NCI-H345 treated with DMSO at 0.1 percent for 48 hours (cell line): ENCODE data around the gene LTN1.
"Not testable (repeated sequence)": the region's sequence is repeated elsewhere in the genome, so short reads cannot be mapped to it uniquely, and the experiment has no call there.

Experiments used
- DNase-seq: peaks from one replicate; lab custom pipeline; 2025; ENCODE audit not compliant: unreplicated experiment; lab: John Stamatoyannopoulos, UW

The LTN1 gene, protein sequence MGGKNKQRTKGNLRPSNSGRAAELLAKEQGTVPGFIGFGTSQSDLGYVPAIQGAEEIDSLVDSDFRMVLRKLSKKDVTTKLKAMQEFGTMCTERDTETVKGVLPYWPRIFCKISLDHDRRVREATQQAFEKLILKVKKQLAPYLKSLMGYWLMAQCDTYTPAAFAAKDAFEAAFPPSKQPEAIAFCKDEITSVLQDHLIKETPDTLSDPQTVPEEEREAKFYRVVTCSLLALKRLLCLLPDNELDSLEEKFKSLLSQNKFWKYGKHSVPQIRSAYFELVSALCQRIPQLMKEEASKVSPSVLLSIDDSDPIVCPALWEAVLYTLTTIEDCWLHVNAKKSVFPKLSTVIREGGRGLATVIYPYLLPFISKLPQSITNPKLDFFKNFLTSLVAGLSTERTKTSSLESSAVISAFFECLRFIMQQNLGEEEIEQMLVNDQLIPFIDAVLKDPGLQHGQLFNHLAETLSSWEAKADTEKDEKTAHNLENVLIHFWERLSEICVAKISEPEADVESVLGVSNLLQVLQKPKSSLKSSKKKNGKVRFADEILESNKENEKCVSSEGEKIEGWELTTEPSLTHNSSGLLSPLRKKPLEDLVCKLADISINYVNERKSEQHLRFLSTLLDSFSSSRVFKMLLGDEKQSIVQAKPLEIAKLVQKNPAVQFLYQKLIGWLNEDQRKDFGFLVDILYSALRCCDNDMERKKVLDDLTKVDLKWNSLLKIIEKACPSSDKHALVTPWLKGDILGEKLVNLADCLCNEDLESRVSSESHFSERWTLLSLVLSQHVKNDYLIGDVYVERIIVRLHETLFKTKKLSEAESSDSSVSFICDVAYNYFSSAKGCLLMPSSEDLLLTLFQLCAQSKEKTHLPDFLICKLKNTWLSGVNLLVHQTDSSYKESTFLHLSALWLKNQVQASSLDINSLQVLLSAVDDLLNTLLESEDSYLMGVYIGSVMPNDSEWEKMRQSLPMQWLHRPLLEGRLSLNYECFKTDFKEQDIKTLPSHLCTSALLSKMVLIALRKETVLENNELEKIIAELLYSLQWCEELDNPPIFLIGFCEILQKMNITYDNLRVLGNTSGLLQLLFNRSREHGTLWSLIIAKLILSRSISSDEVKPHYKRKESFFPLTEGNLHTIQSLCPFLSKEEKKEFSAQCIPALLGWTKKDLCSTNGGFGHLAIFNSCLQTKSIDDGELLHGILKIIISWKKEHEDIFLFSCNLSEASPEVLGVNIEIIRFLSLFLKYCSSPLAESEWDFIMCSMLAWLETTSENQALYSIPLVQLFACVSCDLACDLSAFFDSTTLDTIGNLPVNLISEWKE (N-terminal part only)

DNA sequence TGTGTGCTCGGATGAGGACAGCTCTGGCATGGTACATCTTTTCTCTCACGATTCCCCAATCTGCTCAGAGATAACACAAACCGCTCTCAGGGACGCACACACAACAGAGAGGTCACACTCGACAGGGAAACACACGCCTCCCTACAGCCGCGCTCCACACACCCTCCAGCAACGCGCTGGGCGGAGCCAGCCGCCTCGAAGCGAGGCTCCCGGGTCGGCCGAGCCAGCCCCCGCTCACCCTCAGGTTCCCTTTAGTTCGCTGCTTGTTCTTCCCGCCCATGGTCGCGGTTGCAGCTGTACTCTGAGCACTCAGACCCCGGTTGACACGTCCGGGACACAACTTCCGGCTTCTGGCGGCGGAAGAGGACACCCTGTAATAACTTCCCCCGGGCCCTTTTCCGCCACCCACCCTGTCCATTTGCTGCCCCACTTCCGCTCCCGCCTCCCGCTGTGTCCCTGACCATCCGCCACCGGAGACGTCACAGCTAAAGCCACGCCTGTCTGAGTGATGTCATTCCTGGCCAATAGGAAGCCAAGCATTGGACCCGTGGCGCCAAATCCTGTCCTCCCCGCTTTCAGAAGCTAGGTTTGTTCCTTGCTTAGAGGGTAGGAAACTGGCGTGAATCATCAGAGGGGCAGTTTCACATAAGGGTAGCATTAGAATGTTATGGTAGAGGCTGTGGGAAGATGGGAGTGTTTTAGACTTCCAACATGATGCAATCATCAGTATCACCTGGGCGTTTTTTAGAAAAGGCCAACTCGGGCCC lies at the start of gene LTN1:
Gene LTN1, minus strand, starts transcription at position 352 of the 767 bp plus-strand sequence. Its CDS starts 72 bp downstream, at position 280.
- DNase-seq = peak; percentile 98

DNA sequence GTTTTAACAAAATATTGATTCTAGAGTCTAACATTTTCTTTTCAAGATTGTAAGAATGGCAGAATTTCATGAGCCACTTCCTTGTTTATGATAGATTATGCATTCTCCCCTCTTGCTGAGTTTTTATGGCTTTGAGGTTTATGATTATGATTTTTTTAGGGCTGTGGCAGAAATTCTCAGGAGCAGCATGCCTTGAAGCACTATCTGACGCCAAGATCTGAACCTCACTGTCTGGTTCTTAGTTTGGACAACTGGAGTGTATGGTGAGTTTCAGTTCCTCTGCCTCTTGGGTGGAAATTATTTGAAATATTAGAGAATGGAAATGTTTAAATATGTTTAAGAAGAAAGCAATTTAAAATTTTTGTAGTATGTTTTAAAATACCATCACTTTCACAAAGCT lies 42.0 kb upstream of the LTN1 start:
- DNase-seq = no peak

DNA sequence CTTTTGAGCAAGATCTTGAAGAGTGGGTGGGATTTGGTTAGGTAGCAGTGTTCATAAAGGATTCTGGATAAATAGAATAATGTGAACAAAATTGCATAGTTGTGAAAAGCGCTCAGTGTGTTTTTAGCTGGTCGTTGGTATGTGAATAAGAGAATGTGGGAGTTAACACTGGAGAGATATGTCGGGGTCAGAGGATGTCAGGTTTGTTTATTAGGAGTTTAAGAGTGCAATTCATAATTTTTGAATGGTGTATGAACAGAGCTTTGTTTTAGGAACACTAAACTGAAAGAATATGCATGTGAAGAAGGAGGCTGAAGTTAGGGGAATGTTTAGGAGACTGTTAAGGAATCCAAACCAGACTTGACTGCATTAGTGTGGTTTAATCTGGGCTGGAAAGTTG lies 41.2 kb upstream of the LTN1 start:
- DNase-seq = no peak

DNA sequence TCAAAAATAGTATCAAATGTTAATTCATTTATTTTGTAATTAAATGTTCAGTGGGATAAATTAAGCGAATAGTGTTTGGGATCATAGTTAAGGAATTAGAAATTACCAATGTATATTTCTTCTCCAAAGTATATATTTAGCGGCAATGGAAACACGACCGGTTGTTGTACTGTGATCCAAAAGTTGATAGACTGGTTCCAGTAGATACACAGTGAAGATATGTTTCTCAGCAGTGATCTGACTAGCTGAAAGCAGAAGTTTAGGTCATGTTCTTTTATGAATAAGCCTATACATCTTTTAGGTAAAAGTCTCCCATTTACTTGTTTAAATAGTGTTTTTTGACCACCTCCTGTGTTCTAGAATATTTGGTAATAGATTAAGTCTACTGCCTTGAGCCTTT lies 40.6 kb upstream of the LTN1 start:
- DNase-seq = no peak

DNA sequence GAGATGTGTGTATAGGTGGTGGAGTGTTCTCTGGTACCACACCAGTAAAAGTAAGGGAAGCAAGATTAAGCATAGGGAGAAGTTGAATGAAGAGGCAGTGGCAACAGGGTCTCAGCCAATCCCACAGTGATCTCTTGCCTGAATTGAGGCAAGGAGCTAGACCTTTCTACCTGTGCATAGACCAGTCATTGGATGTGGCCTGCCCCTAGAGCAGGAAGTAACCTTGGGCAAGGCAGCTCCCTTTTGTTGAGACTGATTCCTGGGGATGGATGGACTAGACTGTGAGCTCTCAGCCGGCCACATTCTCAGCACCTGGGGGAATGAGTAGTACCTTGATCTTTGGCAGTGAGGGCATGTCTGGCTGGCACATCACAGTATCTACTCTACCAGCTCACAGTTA lies 38.2 kb upstream of the LTN1 start:
- DNase-seq = no peak

DNA sequence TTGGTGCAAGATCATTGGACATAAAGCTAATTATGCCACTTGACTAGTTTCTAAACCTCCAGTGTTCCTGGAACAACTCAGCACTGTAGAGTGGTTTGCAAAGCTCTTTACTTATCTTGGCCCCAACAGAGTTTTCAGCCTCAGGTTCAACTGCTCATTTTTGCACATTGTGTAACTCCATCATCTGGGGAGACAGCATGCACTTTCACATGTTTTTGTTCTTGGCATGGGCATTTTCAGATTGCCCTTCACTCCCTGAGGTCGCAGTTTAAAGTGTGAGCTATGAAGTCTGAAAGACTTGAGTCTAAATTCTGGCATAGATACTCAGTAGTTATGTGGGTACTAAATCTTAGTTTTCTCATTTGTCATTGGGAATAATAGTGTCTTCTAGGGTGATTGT lies 36.8 kb upstream of the LTN1 start:
- DNase-seq = no peak

DNA sequence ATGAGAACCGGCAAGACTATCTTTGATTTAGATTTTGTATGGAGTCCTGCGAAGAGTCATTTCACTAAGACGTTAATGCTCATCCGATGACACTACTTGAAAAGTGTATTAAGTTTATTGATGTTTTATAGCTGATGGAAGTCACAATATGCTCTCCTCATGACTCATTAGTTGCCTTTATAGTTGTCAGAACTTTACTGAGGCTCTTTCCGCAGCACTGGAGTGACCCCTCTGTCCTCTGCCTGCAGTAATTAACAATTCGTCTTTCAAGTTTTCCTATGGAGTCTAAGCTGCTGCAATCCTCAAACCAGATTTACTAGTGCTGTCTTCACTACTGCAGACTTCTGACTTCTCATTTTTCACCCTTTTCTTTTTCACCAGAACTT lies 32.6 kb upstream of the LTN1 start:
- no peak for DNase-seq

DNA sequence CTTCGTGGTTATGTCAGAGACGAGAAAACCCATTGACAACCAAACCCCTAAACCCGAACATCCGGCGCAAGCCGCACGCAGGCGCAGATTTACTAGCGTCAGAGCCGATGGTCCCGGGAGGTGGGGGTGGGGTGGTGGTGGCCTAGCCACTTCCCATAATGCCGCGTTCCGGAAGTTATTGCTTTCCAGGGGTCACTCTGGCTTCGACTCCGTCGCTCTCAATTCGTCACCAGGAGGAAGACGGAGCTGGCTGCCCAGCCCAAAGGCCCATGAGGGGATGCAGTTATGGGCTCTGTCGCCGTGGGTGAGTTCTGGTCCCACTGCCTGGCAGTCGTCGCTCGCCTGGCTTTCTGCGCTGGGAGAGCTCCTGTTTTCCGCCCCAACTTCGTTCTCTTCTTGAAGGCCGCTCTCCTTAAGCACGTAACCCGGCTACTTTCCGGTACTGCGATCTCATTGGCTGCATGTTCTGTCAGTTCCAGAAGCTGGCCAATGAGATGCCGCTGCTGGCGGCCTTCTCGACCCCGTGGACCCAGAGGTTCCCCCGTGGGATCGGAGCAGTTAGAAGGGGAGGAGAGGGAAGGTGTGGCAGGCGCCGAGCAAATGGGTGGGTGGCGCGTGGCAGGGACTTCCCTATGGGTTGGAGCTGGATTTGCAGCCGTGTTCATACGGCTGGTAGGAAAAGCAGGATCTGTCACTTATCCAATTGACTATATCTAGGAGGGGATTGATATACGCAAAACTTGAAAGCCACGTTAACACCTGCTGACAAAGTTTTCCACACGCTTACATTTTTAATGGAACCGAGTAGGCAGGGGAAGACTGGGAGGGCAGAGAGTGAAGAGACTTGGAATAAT lies 32.0 kb upstream of the LTN1 start, which contains the start of gene USP16:
Gene USP16, plus strand, starts transcription at position 195 of the 854 bp plus-strand sequence. CDS start 3,246 bp downstream, outside the sequence.
- peak; percentile 96 for DNase-seq

DNA sequence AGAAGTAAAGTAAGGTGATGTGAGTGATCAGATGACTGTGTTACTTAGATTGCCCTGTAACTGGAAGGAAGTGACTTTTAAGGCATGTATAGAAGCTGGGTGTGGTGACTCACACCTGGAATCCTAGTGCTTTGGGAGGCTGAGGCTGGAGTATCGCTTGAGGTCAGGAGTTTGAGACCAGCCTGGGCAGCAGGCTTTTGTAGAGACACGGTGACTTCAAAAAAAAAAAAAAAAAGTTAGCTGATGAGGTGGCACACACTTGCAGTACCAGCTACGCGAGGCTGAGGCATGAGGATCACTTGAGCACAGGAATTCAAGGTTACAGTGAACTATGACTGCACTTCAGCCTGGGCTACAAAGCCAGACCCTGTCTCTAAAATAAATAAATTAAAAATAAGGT lies 29.5 kb upstream of the LTN1 start:
- no peak for DNase-seq

DNA sequence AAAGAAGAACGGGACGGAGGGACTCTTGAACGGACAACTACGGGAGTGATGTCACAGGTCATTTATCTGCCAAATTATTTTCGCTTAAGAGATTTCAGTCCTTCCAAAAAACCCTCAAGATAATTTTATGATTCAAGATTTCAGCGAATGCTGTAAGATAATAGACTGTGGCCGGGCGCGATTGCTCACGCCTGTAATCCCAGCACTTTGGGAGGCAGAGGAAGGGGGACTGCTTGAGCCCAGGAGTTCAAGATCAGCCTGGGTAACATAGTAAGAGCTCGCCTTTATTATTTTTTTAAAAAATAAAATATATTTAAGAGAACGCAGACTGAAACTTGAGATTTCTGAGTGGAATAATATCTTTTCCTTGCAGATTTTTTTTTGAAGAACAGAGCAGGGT lies 25.9 kb upstream of the LTN1 start:
- DNase-seq = peak; percentile 46

DNA sequence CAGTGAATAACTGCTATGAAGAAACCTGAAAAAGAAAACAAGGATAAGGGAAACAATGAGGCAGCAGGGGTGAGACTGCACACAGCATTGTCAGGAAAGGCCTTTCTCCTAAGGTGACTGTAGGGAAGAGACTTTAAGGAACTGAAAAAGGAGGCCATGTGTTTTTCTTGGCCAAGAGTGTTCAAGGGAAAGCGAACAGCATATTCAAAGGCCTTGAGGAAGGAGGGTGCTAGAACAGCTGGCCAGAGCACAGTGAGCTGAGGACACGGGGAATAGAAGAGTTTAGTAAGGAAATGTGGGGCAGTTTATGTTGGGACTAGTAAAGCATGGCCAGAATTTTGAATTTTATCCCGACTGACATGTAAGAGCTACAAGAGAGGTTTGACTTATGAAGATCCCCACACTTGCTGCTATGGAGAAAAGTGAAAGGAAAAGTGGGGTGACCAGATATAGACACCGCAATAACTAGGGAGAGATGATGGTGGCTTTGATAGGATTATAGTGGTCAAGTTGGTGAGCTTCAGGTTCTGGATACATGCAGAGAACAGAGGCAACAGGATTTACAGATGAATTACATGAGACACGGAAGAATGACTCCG lies 25.1 kb upstream of the LTN1 start:
- DNase-seq = no peak

DNA sequence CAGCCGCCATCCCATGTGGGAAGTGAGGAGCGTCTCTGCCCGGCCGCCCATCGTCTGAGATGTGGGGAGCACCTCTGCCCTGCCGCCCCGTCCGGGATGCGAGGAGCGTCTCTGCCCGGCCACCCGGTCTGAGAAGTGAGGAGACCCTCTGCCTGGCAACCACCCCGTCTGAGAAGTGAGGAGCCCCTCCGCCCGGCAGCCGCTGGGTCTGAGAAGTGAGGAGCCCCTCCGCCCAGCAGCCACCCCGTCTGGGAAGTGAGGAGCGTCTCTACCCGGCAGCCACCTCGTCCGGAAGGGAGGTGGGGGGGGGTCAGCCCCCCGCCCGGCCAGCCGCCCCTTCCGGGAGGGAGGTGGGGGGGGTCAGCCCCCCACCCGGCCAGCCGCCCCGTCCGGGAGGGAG lies 18.6 kb upstream of the LTN1 start:
- DNase-seq = not testable (repeated sequence)

DNA sequence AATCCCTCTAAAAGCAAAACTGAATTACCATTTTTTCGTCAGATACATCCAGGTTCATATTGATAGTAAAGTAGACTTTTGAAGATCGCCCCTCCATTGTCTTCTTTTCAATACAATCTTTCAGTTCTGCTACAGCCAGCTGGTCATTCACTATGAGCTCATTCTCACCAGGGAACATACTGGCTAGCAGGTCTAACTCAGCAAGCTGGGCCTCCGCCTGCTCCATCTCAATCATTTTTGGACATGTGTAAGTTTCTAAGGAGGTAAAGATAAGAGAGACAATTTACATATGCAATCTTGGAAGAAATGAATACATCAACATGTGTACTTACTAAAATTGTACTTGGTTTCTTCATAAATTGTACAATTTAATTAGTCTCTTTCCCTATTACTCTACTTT lies 15.7 kb upstream of the LTN1 start:
- no peak for DNase-seq

DNA sequence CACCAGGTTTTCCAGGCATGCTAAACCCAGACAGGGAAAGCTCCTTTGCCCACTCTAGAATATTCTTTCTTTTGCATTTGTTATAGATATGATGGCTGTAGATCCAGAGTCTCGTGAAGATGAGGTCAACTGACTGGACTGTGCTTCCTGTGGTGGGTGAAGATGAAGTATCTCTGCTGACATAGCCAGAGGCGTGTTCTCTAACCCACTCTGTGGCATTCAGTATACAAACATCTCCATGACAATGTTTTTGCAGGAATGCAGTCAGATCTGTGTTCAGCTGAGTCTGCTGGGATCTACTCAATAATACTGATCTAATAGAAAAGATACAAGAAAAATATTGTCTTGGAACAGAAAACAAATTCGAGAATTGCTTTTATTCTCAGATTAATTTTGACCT lies 15.1 kb upstream of the LTN1 start:
- DNase-seq = no peak

DNA sequence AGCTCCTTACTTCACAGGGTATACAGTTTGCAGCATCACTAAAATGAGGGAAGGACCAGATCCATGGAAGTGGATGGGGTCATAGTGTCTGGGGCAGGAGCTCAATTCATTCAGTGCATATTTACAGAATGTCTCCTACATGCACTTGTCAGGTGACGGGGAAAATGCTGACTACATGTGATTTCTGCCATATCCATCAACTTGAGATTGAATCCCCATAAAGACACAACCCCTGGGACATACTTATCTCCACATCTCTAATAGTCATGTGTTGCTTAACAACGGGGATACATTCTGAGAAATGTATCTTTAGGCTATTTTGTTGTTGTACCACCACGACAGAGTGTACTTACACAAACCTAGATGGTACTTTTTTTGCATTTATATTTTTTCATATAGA lies 14.5 kb upstream of the LTN1 start:
- DNase-seq = no peak

DNA sequence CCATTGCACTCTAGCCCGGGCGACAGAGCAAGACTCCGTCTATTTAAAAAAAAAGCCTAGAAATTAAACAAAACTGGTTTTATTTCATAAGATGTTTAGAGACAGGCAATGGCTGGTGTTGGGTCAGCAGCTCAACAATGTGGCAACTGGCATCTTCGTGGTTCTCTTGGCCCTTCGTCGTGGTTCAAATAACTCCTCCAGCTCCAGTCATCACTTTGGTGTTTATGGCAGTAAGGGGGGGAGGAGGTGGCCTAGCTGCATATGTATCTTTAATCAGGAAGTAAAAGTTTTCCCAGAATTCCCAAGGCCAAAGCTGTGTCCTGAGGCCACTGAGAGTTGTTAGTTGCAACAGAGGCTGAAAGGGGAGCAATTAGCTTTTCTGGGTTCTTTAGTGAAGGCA lies 13.0 kb upstream of the LTN1 start:
- no peak for DNase-seq

DNA sequence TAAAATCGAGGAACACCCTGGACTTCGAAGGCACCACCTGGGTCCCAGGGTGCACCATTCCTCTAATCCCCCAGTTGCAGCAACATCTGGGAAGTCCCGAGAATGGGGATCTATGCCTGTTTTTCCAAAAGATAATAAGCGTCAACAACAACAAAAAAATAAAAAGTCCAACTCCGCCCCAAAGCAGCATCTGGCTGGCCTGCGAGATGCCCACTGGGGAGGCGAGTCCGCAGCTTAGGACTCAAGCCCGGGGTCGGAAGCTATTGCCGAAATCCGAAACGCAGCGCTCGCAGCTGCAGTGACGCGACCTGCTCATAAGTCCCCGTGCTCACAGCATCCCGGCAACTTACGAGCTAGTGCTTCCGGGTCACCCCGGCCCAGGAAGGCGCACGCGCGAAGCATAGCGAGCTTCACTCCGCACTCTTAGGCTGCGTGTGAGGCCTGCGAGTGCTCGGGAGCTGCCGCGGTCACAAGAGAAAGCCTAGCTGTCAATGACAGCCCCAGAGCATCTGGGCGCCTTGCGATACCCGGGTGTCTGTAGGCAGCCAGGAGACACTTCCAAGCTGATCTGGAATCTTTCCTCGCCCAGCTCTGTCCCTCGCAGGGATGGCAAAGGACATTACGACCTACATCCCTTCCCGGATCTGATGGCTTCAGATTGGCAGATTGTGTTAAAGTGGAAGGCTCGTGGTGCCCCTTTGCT lies 9.9 kb upstream of the LTN1 start:
- peak; percentile 89 for DNase-seq

DNA sequence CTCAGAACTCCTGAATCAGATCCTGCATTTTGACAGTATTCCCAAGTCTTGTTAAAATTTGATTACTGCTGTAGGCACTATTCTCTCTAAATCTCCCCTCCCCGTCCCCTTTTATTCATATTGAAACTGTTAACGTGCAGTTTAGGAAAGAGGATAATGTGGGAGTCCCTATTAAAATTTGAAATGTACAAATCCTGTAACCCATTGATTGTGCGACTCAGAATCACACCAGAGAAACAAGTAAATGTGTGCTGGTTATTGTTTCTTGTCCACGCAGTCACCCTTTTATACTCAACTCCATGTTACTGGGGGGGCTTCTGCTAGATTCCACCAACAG lies 584 bp upstream of the LTN1 start:
- DNase-seq = no peak
